ENCODE data around the gene RGS18. TPM values are rescaled to one million over a fixed set of nuclear protein-coding genes. Genes with fewer than 3 reads are reported as not detected.
A peak's percentile ranks its signal among the peaks of the same experiment; 100 is the strongest.
"Not testable (repeated sequence)": the region's sequence is repeated elsewhere in the genome, so short reads cannot be mapped to it uniquely, and the experiment has no call there.

RGS18 gene
- total RNA-seq, 1 donor from 2014 or later, result 1.4 TPM

DNA sequence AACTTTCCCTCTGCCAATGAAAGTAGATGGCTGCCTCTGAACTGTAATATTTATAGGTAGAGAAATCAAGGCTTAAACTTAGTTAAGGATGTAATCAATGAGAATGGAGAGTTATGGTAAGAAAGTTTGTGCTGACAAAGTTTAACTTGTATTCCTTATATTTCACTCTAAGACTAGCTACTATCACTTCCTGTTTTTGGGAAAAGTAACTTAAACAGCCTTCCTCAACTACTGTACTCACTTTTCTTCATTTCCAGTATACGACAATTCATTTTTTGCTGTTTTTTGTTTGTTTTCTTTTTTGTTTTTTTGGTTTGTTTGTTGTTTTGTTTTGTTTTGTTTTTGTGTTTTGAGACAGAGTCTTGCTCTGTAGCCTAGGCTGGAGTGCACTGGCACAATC is 3.7 kb downstream of the RGS18 start:
- DNase-seq, result no peak
- intact Hi-C loops (cut with micrococcal nuclease), result no loop called here
- ATAC-seq, result no peak

DNA sequence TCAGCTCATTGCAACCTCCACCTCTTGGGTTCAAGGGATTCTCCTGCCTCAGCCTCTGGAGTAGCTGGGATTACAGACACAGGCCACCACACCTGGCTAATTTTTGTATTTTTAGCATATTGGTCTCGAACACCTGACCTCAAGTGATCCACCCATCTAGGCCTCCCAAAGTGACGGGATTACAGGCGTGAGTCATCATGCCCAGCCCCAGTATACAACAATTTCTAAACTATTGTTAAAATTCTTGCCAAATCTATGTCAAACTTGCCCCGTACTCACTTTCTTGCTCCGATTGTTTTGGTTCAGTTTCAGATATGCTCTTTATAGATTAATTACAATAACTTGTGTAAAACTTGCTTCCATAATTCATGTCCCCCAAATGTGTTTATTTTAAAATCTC is 4.1 kb downstream of the RGS18 start:
- intact Hi-C loops (cut with micrococcal nuclease), result no loop called here
- no peak for DNase-seq
- ATAC-seq, result no peak

DNA sequence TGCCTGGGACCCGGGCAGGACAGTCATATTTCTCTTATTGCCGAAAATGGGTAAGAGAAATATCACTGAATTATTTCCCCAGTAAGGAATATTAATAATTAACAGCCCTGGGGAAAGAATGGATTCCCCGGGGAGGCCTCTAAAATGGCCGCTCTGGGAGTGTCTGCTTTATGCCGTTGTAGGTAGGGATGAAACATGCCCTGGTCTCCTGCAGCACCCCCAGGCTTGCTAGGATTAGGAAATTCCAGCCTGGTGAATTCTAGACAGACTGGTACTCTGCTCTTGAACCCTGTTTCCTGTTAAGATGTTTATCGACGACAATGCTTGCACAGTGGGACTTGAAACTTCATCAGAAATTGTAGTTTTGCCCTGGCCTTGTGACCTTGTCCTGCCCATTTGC is 6.7 kb downstream of the RGS18 start:
- intact Hi-C loops (cut with micrococcal nuclease); DNase-seq; ATAC-seq: not testable (repeated sequence)

DNA sequence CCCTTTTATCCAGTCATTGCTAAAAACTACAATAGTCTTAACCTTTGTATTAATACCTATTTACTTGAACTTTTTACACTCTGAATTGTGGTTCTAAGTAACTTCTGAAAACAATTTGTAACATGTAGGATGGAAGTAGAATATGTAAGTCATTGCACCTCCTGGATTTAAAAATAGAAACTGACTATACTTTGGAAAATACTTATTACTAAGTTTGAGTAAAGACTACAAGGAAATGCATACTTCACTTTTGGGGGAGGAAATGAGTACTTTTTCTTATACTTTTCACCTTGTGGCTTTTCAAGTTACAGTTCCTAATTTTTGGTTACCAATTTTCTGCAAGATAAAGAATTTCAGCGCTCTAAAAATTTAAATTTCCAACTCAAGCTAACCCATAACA is 8.7 kb downstream of the RGS18 start:
- intact Hi-C loops (cut with micrococcal nuclease), result no loop called here
- DNase-seq (no peak), ATAC-seq (no peak)

DNA sequence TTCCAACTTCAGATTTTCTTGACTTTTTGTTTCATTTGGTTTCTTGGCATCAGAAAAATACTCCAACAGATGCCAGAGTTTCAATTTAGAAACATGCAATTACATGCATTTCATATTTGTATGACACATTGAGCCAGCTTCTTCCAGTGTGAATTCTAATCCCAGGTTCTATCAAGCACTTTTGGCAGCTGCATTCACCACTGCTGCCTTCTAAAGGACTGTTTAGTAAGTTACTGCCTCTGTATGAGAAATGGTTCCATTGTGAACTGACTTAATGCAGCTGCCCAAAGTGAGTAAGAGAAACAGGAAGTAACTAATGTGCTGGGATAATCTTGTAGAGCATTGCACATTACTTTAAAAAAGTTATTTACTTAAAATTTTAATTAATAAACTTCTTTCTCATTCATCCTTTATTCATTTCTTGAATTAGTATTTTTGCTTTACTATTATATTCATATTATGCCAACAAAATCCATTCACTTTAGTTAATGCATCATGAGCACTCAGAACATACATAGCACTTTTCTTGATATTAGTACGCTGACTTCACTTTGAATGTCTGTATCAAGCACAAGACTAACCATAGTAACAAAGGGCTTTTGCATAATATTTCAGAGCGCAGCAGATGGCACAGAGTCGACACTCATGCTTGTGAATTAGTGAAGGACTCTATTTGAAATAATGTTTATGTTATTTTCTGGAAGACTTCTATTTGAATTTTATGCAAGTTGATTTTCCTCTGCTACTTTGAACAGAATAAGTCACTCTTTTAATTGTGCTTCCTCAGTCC is 9.8 kb downstream of the RGS18 start:
- ATAC-seq, result peak; percentile 19
- intact Hi-C loops (cut with micrococcal nuclease), result no loop called here

DNA sequence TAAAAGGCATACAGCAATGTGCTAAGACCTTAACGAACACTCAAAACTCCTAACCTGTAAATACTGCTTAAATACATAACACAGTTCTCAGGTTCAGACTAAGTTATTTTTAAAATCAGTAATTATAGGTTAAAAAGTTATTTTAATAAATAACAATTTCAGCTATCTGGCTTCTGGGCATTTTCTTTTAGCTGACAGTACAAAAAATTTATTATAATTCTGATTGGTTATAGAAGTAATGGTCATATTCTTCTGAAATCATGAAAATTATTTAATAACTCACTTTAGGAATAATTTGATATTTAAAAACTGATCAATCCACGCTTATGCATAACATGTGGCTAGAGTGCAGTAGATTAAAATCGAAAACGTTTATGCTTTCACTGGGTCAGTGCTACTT is 10.7 kb downstream of the RGS18 start:
- ATAC-seq (no peak), DNase-seq (no peak)
- intact Hi-C loops (cut with micrococcal nuclease), result no loop called here

More for the DNA sequence above, 9.8 kb downstream of the RGS18 start:
- DNase-seq, result no peak

DNA sequence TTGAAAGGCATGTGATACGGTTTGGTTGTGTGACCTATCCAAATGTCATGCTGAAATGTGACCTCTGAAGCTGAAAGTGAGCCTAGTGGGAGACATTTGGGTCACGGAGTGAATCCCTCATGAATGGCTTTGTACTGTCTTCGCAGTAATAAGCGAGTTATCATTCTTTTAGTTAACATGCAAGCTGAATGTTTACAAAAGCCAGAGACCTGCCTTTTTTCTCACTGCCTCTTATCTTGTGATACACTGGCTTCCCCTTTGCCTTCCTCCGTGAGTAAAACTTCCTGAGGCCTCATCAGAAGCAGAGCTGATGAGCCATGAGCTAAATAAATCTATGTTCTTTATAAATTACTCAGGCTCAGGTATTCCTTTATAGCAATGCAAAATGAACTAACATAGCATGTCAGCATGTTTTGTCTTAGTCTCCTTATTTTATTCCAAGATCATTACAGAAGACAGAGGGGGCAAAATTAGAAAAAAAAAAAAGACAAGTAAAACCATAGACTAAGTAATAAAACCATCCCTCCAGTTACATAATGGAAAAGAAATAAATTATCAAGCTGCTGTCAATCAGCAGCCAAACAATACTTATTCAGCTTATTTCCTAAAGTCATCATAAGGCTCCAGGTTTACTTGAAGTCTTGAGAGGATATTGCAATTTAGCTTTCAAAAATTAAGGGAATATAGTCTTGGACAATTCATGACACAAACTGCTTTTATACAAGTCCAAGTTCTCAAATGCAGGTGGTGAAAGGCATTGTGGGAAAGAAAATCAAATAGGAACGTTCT is 12.1 kb downstream of the RGS18 start:
- intact Hi-C loops (cut with micrococcal nuclease), result no loop called here
- no peak for ATAC-seq

DNA sequence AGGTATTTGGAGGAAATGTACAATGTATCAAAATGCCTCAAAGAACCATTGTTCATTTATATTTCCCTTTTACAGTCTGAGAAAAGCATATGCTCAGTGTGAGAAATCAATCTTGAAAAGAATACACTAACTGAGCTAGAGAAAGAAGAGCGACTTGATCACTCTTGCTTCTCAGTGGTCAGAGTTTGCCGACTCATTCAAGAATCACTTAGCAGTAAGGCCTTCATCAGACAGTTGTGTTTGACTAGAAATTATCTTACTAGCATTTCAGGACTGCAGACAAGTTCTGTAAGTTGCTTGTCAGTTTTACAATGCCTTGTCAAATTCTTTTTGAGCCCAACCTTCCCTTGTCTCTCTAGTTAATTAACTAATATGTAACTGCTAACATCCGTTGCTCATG is 12.9 kb downstream of the RGS18 start:
- ATAC-seq (no peak), DNase-seq (no peak)
- intact Hi-C loops (cut with micrococcal nuclease), result no loop called here

More for the DNA sequence above, 12.1 kb downstream of the RGS18 start:
- DNase-seq, result no peak

DNA sequence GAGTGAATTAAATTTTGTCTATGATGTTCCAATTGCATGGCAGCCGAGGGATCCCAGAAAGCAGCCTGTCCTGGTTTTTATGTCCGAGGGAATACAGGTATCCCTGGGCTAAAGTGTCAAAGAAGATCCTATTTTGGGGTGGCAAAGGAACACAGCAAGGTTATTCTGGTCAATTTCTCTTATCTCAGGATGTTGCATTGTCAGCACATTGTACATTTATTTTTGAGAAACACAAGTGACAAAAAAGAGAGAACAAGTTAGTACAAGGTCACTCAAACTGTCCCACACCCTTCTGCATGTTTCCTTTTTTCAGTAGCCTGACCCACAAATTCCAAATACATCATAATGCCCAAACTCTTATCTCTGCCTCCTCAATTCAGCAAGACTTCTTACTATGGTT is 17.7 kb downstream of the RGS18 start:
- intact Hi-C loops (cut with micrococcal nuclease), result no loop called here
- ATAC-seq (no peak), DNase-seq (no peak)

DNA sequence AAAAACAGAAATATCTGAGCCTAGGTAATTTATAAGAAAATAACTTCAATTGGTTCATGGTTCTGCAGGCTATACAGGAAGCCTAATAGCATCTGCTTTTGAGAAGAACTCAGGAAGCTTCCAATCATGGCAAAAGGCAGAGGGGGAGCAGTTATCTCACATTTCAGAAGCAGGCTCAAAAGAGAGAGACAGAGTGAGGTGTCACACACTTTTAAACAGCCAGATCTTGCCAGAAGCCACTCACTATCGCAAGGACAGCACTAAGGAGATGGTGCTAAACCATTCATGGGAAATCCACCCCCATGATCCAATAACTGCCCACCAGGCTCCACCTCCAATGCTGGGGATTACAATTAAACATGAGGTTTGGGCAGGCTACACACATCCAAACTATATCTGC is 25.5 kb downstream of the RGS18 start:
- no peak for DNase-seq
- intact Hi-C loops (cut with micrococcal nuclease), result no loop called here
- ATAC-seq, result no peak

DNA sequence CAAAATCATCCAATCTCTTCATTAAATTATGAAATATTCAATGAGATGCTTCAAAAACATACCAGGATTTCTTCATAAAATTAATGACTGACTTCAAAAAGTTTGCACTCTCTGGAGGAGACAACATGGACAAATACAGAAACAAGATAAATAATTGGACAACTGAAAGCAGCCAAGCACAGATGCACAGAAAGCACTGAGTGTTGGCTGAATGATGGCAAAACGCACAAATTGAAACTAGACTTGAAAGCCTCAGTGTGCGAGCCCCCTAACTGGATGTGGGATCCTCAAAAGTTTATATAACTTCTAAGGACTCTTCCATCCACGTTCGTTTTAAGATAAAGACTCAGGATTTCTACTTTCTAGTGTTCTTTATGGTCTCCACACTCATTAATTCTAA is 27.9 kb downstream of the RGS18 start:
- DNase-seq, result no peak
- intact Hi-C loops (cut with micrococcal nuclease), result no loop called here
- ATAC-seq, result no peak

DNA sequence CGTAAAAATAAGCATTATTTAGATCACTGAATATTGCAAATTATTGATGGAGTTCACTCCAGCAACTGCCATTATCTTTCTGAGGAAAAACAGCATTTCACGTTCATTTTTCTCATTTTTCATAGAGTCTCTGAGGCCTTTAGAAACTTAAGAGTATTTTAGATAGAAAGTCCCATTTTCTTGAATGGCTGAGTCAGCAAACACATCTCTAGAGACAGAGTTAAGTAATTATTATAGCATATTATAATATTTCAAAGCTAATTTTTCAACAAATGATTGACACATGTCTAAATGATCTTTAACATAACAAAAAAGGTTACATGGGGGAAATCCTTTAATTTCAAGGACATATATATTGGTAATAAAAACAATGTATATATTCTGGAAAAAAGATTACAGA is 31.8 kb downstream of the RGS18 start:
- ATAC-seq, result no peak
- DNase-seq, result no peak
- intact Hi-C loops (cut with micrococcal nuclease), result no loop called here

DNA sequence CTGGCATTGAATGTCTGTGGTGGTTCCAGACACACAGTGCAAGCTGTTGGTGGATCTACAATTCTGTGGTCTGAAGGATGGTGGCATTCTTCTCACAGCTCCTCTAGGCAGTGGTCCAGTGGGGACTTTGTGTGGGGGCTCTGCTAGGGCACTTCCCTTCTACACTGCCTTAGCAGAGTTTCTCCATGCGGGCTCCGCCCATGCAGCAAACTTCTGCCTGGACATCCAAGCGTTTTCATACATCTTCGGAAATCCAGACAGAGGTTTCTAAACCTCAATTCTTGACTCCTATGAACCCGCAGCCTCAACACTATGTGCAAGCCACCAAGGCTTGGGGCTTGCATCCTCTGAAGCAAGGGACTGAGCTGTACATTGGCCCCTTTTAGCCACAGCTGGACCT is 43.0 kb downstream of the RGS18 start:
- no peak for DNase-seq

DNA sequence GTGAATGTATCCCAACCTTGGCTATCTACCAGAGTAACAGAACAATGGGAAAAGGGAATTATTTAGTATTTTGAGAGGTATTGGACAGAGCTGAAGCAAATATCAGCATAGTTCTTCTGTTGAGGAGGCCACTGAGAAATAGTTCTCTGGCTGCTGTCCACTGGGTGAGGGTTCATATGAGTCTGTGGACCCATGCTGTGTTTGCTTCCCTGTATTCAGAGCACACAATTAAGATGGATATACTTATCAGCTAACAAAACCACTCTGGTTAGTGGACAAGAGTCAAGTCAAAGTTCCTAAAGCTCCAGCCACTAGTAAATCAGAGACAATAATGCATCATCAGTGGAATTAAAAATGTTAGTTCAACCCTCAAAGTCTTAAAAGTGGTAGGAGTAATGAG is 66.1 kb downstream of the RGS18 start:
- DNase-seq, result no peak
- intact Hi-C loops (cut with micrococcal nuclease), result no loop called here
- no peak for ATAC-seq

More for the DNA sequence above, 43.0 kb downstream of the RGS18 start:
- ATAC-seq, result no peak
- intact Hi-C loops (cut with micrococcal nuclease), result no loop called here

DNA sequence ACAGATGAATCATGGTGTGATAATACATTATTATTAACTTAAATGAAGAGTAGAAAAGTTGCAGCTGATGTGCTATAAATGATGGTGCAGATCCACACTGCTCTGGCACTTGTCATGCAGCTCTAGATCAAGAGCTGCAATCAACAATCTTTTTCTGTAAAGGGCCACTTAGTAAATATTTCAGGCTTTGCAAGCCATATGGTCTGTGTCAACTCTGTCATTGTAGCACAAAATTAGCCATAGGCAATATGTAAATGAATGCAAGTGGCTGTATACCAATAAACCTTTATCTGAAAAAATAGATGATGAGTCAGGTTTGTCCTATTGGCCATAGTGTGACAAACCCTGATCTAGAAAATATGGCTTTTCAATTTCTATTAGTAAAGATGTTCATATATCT is 66.6 kb downstream of the RGS18 start:
- intact Hi-C loops (cut with micrococcal nuclease), result no loop called here
- DNase-seq (no peak), ATAC-seq (no peak)

DNA sequence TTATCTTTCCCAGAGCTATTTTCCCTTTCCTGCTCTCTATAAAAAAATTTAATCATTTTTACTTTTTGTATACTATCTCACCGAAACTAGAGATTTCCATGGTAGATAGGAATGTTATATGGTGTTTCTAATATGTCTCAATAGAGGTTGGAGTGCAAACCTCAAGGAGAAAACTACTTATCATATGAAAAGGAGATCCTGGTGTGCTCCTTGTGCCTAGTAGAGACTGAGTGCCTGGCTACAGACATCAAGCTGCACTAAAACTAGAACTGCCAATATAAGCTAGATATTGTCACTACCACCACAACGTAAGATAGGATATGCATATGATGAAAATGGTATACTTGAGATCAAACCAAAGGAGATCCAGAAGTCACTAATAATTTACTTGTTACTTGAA is 67.0 kb downstream of the RGS18 start:
- no peak for DNase-seq
- ATAC-seq, result no peak
- intact Hi-C loops (cut with micrococcal nuclease), result no loop called here

DNA sequence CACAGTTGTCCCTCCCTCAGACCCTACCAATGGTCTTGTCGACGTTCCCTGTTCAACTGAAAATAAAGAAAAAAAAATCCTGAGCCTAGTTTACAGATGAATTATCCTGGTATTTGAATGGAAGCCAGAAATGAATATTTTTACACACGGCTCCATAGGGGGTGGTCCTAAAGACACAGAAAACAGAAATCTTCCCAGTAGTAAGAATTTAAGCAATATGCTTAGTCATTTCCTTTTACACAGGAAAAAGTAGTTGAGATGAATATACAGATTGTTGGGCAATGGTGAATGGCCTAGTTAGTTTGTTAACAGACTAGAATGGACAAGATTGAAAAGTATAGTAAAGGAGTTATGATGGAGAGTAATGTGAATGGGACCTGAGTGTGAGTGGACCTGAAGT is 67.4 kb downstream of the RGS18 start:
- no peak for DNase-seq
- intact Hi-C loops (cut with micrococcal nuclease), result no loop called here
- no peak for ATAC-seq

DNA sequence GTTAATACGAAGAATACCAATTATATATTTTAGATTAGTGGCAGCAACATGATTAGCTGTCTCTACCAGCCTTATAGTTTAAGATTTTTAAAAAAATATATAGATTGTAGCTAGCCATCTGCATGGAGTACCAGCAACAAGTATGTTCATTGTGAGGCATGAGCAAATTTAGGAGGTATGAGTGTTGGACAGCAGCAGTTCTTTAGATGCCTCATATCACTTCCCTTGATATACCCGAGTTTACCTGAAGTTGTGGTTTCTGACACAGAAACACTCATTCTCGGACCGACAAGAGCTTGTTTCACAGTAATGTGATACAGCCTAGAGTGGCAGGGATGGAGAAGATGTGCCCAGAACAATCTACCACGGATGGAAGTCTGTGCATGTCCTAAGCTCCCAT is 69.1 kb downstream of the RGS18 start:
- intact Hi-C loops (cut with micrococcal nuclease), result no loop called here
- DNase-seq (no peak), ATAC-seq (no peak)

DNA sequence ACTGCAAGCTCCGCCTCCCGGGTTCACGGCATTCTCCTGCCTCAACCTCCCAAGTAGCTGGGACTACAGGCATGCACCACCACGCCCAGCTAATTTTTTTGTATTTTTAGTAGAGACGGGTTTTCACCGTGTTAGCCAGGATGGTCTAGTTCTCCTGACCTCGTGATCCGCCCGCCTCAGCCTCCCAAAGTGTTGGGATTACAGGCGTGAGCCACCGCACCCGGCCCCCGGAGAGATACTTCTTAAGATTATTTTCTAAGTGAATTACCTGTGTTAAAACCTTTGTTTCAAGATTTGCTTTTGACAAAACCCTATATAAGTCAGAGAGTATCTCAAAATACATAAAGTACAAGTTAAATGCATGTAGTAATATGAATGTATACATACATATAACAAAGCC is 69.7 kb downstream of the RGS18 start:
- ATAC-seq; DNase-seq; intact Hi-C loops (cut with micrococcal nuclease): not testable (repeated sequence)

DNA sequence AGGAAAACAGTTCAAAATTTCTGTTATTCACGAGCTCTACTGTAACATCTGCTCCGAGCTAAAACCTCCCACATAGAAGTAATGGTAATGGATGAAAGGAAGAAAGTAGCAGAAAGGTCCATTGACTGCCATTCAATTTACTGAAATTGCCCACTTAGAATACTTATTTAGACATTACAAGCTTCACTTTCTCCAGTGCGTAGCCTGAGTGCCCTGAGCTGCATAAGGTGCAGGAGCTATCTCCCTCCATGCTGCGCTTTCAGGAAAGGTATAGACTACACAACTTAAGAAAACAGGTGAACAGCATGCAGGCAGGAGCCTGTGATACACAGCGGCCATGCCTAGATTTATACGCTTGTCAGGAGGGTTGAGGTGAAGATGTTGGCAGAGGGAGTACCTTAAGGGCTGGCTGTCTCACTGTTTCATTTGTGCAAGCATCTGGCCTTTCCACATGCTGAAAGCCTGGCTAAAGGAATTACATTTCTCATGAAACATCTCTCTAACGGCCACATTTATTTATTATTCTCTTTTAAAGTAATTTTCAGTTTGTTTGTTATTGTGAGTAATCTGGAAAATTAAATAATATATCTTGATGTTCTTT is 74.7 kb downstream of the RGS18 start:
- ATAC-seq (no peak), DNase-seq (no peak)
- intact Hi-C loops (cut with micrococcal nuclease), result no loop called here

Data from left ventricle myocardium superior (tissue), 1 donor.